ENCODE measurements around the gene ASB13. TPM values are rescaled to one million over a fixed set of nuclear protein-coding genes. Genes with fewer than 3 reads are reported as not detected.
A peak's percentile ranks its signal among the peaks of the same experiment; 100 is the strongest.

The ASB13 gene
- total RNA-seq, 1 experiment from 2014 or later, result 18.4 TPM

DNA sequence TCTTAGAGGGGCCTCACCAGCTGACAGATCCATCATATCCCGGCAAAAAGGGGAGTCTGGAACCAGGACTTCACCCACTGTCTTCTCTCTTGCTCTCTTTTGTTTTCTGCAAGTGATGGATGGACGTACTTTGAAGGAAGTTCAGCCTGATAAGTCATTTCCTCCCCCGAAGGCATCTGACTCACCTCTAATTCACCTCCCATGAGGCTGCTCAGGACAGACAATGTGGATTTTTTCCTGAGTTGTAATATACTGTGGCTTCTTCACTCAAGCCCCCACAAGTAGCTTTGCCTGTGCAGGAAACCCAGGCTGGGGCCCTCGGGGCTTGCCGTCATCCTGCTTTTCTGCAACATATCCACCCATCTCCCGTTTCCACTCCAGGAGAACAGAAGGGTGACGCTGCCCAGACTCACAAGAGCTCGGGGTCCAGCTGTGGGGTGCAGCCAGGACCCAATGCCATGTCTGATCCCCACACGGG is 70.4 kb downstream of the ASB13 start:
- Histone ChIP-seq H3K4me1 (ENCODE audit: control insufficient read depth, insufficient read depth, low read length) (peaks cover 15% of the 10 kb centered on the region), H3K27me3 (ENCODE audit: control insufficient read depth, insufficient read depth, low read length) (no peaks in the 10 kb centered on the region), H3K9me3 (ENCODE audit: control insufficient read depth, insufficient read depth, low read depth, low read length) (no peaks in the 10 kb centered on the region), H3K36me3 (ENCODE audit: control insufficient read depth, insufficient read depth, low read length) (no peaks in the 10 kb centered on the region), H3K27ac (ENCODE audit: low read length) (no peak overlapping the region), H3K4me3 (ENCODE audit: low read depth in 2 of 2, low read length in 2 of 2) (no peak overlapping the region)
- no peak for TF ChIP-seq SIN3A (IDR thresholded peaks at IDR 0.05; ENCODE audit: borderline replicate concordance, insufficient read depth, low read depth, low read length)
- no peak for TF ChIP-seq POLR2AphosphoS5 (IDR thresholded peaks at IDR 0.05; ENCODE audit: low read depth, low read length)
- no peak for TF ChIP-seq REST (IDR thresholded peaks at IDR 0.05; ENCODE audit: insufficient read depth in 1 of 2, low read depth in 2 of 2, low read length in 1 of 2)
- TF ChIP-seq, protein P1, sequence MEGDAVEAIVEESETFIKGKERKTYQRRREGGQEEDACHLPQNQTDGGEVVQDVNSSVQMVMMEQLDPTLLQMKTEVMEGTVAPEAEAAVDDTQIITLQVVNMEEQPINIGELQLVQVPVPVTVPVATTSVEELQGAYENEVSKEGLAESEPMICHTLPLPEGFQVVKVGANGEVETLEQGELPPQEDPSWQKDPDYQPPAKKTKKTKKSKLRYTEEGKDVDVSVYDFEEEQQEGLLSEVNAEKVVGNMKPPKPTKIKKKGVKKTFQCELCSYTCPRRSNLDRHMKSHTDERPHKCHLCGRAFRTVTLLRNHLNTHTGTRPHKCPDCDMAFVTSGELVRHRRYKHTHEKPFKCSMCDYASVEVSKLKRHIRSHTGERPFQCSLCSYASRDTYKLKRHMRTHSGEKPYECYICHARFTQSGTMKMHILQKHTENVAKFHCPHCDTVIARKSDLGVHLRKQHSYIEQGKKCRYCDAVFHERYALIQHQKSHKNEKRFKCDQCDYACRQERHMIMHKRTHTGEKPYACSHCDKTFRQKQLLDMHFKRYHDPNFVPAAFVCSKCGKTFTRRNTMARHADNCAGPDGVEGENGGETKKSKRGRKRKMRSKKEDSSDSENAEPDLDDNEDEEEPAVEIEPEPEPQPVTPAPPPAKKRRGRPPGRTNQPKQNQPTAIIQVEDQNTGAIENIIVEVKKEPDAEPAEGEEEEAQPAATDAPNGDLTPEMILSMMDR (IDR thresholded peaks at IDR 0.05), result no peak
- no peak for TF ChIP-seq TCF7L2 (IDR thresholded peaks at IDR 0.05; ENCODE audit: low read depth, low read length)
- ATAC-seq, result peak; percentile 84
- intact Hi-C loops (cut with micrococcal nuclease; ENCODE audit: unreplicated experiment), result no loop called here
- no TSS peak for BruUV-seq (replicated peaks)
- peak; percentile 36 for DNase-seq (ENCODE audit: low read depth, low spot score)
- POLR2A ChIA-PET, result no interaction called here
- in situ Hi-C loops (cut with HindIII; ENCODE audit: low pct_unique_long_range_greater_than_20kb, low sequenced_read_pairs), result no loop called here
- CTCF ChIA-PET, result no interaction called here

DNA sequence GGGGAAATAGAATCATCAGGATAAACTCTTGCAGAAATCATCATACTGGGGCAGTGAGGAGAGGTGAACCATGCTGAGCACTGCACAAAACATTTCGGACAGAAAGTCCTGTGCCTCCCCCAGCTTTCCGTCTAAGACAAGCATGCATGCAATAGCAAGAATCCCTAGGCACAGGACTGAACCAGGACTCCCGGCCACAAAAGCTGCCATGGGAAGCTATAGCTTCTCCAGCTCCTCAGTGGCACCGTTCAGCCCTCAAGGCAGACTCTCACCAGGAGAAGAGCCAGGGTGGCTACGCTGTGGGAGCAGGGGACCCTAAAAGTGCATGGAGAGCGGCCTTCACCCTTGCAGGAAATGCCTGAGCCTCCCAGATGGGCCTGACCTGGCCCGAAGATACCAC is 70.8 kb downstream of the ASB13 start:
- Histone ChIP-seq H3K27me3 (ENCODE audit: control insufficient read depth, insufficient read depth, low read length) (no peaks in the 10 kb centered on the region), H3K4me1 (ENCODE audit: control insufficient read depth, insufficient read depth, low read length) (peaks cover 15% of the 10 kb centered on the region), H3K9me3 (ENCODE audit: control insufficient read depth, insufficient read depth, low read depth, low read length) (no peaks in the 10 kb centered on the region), H3K36me3 (ENCODE audit: control insufficient read depth, insufficient read depth, low read length) (no peaks in the 10 kb centered on the region), H3K4me3 (ENCODE audit: low read depth in 2 of 2, low read length in 2 of 2) (no peak overlapping the region), H3K27ac (ENCODE audit: low read length) (no peak overlapping the region)
- TF ChIP-seq, protein P1 (IDR thresholded peaks at IDR 0.05), result no peak
- TF ChIP-seq SIN3A (IDR thresholded peaks at IDR 0.05; ENCODE audit: borderline replicate concordance, insufficient read depth, low read depth, low read length), result no peak
- intact Hi-C loops (cut with micrococcal nuclease; ENCODE audit: unreplicated experiment), result no loop called here
- ATAC-seq (peak; percentile 53), DNase-seq (ENCODE audit: low read depth, low spot score) (no peak)
- ChIA-PET CTCF (interaction anchor here (0.5 kb wide), 1 partner anchor 212 kb away, joined by 7 read pairs; no protein-coding TSS in a partner anchor), POLR2A (no interaction called here)
- no TSS peak for BruUV-seq (replicated peaks)
- in situ Hi-C loops (cut with HindIII; ENCODE audit: low pct_unique_long_range_greater_than_20kb, low sequenced_read_pairs), result no loop called here
